T-helper 22 cell (primary cell): Measurements from ENCODE around the gene SRMS.

ENCODE experiments used
- DNase-seq: peaks from one replicate; pipeline ENCODE4 v3.0.0-alpha.2; 2020; ENCODE audit warnings: low read depth

SRMS gene

DNA sequence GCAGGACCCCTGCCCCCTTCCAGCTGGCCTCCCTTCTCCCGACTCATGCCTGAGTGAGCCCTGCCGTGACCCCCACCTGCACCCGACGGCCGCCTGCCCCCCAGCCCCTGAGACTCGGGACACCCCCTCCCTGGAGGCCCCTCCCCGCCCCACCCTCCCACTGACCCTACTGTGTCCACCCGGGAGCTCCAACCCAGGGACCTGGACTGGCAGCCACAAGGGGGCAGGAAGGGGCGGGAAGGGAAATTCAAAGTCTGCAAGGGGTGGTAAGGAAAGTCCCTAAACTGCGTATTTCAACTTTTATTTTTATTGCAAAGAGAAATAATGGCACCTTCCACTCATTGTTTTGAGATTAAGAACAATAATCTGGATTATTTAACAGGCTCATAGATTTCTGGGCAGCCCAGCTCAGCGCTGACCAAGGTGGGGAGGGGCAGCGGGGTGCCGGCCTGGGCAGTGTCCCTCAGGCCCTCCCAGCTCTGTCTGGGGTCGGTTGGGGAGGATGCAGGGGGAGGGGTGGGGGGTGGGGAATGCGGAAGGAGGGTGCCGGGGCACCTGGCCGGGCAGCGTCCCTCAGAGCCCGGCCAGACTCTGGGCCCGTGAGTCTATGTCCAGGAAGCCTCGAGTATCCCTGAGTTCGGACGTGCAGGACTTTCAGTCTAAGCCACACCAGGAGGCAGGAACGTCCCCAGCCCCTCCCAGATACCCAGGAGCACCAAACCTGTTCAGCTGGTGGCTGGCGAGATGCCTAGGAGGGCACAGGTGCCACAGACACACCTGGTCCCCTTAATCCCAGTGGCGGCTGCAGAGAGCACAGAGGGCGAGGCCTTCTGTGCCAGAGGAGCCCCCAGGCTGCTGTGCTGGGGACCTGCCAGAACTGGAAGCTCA lies 9.1 kb downstream of the SRMS start:
- DNase-seq = peak; percentile 55

DNA sequence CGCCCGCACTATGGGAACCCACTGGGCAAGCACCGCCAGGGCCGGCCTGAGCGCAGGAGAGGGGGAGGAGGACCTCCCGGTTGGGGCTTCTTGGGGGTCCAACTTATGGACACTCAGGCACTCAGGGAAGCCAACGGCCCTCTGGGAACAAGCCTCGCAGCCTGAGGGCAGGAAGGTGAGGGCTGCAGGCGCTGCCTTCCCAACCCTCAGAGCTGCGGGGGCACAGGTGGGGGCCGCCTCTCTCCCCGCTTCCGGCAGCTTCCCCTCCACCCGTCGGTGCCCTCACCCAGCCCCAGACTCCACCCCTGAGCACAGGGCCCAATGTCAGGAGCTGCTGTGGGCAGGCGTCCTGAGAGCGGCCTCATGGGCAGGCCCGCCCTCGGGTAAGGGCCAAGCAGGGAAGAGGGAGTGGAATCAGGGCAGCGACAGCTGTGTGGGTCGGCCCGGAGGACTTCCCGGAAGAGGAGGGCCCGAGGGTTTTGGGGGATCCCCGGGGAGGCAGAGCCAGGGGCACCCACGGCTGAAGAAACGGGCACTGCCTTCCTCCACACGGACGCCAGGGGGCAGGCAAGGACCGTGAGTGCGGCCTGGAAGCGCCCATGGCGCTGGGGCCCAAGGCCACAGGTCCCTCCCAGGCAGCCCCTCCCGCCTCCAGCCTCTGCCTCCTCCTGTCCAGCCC lies 9.9 kb downstream of the SRMS start:
- DNase-seq = peak; percentile 87

DNA sequence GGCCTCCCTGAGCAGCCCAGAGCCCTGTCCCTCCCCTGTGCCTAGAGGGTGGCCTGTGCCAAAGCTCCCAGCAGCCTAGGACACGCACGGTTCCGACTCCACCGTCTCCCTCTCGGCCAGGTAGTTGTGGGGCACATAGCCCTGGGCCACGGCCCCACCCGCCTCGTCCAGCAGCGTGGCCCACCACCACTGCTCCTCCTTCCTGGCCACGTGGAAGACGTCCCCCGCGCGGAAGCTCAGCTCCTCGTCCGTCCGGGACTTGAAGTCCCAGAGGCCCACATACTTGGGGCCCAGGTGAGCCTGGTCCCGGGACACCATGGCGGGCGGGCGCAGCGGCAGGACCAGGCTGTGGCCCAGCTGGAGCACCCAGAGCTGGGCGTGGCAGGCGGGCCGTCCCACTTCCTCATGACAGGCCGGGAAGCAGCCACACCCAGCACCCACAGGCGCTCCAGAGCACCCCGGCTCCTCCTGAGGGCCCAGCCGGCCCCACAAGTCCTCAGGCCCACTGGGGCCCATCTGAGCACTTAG lies 10.5 kb downstream of the SRMS start, which contains the start of gene PTK6:
PTK6 (minus strand) TSS at position 380 of the 528 bp plus-strand sequence; CDS start at position 318, 62 bp downstream.
- no peak for DNase-seq

DNA sequence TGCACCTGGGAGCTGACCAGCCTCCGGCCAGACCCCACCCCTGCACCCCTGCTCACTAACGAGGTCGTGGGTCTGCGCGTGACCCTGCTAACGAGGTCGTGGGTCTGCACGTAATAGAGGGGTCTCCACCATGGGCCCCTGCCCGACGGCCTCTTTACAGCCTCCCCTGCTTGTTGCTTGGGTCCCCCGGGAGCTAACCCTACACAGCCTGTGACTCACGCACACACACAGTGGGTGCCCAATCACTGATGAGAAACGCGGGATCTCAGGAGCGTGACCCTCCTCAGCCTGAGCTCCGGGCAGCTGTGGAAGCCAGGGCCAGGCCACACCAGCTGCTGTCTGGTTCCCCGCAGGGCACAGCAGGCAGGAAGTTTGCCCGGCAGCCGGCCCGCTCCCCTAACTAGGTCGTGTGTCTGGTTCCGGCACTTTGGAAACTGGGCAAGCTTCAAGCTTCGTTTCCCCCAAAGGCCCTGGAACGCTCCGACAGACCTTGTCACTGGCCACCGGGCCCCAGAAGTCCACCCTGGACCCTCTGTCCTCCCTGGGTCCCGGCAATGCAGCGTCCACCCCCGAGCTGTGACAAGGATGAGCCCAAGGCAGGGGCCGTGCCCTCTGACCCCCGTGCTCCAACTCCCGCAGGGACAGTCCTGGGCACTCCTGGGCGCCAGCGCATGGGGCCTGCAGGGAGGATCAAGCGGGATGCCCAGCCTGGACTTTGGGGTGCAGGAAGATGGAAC lies 11.1 kb downstream of the SRMS start:
- no peak for DNase-seq

DNA sequence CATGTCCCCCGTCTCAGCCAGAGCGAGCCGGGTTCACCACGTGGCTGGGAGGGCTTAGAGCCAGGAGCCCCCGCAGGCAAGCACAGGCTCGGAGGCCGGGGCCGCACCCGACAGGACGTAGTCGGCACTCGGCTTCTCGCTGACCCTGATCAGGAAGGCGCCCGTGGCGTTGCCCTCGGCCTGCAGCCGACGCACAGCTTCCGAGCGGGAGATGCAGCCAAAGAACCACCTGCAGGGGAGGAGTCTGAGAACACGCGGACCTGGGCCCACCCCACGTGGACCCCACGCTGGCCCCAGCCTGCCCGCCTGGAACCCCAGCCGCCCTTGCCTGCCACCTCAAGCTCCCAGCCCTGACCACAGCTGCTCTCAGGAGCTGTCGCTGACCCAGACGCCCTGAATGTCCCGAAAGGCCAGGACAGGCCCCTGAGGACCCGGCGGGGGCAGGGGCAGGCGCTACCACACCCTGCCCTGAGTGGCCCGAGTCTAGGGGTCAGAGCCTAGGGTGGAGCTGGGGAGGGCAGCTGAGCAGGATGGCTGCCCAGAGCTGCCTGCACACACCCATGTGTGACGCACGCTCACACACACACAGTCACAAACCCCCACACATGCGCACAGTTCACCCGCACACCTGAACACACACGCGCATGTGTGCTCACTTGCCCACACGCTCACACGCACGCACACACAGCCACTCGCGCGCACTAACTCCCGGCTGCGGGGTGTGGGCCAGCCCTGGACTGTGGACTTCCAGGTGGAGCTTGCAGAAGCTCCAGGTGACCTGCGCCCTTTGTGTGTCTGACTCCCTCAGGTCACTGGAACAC lies 12.5 kb downstream of the SRMS start:
- no peak for DNase-seq

DNA sequence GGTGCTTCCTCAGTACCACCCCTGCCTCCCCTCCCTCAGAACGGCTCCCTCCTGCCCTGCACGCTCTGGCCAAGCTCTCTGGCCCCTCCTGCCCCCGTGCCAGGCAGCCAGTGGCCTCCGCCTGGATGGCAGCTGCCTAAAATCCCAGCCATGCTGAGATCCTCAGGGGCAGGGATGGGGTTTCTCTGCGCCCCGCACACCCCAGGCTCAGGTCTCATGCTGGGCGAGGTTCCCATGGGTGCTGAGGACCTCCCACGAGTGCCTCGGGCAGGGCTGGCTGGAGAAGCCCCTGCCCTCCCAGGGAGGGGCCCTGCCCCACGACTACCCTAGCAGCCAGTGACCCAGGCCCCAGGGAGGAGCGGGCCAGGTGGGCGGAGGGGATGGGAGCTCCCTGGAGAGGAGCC lies 13.1 kb downstream of the SRMS start:
- no peak for DNase-seq

DNA sequence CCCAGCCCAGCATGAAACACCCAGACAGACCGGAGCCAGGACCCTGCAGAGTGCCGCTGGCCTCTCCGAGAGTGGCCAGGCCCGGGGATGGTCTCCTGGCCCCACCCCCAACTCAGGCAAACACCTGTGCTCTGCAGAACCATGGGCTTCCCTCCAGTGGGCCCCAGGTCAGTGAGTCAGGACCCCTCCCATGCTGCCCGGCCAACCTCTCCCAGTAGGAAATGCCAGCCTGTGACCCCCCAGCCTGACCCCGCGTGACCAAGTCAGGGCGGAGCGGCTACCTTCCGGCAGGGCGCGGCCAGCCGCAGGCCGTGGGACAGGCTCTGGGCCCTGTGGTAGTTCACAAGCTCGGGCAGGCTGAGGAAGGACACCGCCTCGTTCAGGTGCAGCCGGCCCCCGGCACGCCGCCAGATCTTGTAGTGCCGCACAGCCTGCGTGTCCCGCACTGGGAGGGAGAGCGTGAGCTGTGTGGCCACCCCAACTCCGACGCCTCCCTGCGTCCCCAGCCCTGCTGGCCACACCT lies 13.6 kb downstream of the SRMS start:
- no peak for DNase-seq

DNA sequence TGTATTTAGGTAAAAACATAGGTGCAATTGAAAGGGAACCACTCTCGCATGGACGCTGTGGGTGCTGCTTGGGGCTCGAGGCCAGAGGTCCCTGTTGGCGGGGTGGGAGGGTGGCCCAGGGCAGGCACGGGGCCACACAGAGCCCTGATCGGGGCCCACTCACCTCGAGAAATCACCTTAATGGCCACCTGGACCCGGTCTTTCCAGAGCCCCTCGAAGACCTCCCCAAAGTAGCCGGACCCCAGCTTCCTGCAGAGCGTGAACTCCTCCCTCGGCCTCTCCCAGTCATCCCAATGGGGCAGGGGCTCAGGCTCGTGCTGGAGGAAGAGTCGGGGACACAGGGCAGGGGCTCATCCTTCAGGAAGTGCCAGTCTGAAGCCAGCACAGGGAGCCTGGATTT lies 14.2 kb downstream of the SRMS start:
- DNase-seq = no peak

DNA sequence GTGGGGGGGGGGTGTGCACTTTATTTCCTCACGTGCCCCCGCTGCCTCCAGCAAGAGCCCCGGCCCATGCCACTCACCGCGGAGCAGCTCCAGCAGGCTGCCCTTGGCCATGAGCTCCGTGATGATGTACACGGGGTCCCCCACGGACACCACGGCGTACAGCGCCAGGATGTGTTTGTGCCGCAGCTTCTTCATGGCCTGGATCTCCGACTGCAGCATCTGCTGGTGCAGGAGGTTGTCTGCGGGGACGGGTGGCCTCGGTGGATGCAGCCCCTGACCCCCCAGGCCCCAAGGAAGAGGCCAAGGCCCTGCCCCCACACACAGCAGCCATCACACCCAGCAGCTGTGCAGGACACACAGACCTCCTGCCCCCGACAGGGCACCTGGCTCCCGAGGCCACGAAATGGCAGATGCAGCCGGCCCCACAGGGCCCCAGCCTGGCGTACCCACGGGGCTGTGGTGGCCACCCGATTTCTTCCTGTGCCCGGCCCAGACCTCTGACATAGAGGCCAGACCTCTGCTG lies 15.0 kb downstream of the SRMS start:
- no peak for DNase-seq

DNA sequence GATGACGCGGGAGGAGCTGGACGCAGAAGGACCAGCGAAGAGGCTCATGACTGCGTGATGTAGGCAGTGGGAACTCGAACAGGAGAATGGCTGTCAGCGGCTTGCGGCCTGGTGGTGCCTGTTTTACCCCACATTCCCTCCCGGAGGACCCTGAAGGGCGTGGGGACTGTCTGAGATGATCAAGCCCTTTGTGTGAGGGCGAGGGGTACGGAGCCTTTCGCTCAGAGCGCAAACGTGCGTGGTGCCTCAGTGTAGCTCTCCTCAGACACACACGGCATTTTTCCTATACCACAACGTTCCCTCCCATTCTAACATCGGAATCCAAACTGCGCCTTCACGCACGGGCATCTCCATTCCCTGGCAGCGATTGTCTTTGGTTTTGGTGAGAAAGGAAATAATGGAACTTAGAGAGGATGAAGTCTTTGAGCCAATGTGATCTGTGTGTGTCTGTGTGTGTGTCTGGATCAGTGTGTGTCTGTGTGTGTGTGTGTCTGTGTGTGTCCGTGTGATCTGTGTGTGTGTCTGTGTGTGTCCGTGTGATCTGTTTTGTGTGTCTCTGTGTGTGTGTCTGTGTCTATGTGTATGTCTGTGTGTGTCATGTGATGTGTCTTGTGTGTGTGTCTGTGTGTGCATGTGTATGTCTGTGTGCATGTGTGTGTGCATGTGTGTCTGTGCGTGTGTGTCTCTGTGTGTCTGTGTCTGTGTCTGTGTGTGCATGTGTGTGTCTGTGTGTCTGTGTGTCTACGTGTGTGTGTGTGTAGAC lies 15.7 kb downstream of the SRMS start:
- DNase-seq = no peak

DNA sequence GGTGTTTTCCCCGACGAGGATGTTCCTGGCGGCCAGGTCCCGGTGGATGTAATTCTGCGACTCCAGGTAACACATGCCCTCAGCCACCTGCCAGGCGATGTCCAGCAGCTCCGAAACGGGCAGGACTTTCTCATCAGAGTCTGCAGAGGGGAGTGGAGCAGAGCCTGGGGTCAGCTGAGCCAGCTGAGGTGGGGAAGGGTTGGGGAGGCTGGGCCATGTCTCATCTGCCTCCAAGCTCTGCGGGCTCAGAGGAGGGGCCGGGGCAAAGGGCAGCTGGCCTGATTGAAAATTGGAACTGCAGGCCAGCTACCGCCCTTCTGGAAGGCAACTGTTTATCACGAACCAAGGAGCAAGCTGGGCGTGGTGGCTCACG lies 16.8 kb downstream of the SRMS start:
- DNase-seq = no peak

DNA sequence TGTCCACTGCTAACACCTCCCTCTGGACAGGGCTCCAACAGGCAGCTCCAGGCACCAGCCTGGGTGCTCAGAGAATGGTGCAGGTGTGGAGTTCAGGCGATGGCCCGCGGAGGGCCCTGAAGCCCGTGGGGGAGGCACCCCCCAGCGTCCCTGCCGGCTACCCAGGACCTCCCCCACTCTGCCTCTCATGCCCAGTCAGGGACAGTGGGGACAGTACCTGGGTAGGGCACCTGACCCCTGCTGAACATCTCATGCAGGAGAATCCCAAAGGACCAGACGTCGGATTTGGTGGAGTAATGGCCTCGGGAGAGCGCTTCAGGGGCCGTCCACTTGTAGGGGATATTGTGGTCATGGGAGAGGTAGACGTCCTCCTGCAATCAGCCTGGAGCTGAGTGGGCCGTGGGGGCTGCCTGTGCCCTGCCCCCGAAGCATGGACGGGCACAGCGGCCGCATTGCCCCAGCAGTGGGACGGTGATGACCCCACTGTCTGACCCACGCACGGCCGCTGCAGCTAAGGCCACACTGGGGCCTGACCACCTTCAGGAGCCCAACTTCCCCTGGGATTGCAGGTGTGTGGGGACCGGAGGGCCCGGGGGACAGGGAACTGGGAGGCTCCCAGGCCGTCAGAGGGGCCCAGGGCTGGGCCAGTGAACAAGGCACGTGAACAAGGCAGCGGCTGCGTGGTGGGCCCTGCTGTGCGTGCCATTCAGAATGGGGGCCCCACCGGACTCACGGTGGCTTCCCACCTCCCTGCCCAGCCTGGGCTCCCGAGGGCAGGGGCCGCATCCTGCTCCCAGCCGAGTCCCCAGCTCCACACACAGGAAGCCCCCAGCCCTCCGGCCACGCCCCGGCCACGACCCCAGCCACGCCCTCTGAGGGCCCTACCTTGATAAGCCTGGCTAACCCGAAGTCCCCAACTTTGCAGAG lies 17.4 kb downstream of the SRMS start:
- no peak for DNase-seq

DNA sequence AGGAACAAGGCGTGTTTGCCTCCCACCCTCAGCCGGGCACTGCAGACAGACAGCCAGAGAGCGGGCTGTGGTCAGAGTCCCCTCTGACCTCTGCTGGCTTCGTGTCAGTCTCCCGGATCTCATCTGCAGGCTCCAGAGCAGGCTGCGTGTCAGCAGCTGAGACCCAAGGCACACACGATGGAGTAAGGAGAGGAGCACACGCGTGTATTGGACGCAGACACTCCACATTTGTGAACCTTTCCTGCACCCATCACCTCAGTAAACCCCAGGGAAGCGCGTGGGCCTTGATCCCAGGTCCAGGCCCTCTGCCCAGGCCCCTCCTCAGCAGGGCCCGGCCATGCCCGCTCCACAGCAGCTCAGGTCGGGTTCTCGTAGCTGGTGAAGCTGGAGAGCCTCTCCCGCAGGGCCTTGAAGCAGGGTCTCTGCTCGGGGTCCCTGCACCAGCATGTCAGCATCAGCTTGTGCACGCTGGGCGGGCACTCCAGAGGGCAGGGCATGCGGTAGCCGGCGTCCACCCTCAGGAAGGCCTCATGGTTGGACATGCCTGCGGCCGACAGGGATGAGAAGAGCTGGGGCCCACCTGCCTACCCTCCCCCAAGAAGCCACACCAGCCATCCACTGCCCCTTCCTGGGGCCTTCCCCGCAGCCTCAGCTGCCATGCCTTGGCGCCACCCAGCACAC lies 18.2 kb downstream of the SRMS start:
- DNase-seq = no peak

DNA sequence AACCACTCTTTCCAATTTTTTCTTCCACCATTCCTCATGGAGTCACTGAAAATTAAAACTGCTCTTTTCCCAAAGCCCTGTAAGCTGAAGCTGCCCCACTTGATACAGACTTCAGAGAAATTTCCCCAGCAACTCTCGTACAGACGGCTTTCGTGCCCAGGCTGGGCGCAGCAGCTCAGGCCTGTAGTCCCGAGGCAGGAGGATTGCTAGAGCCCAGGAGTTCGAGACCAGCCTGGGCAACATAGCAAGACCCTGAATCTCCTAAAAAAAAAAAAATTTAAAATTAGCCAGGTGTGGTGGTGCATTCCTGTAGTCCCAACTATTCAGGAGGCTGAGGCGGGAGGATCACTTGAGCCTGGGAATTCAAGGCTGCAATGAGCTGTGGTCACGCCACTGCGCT lies 20.4 kb downstream of the SRMS start:
- DNase-seq = no peak

DNA sequence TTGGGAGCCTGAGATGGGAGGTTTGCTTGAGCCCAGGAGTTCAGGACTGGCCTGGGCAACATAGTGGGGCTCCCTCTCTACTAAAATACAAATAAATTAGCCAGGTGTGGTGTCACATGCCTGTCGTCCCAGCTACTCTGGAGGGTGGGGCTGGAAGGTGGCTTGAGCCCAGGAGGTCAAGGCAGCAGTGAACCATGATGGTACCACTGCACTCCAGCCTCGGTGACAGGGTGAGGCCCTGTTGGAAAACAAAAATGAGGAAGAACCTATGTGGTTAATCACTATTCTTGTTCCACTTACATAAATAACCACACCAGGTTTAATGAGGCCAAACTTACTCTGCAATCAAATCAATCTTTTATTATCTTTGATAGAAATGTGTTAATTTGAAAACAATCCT lies 21.6 kb downstream of the SRMS start:
- no peak for DNase-seq

DNA sequence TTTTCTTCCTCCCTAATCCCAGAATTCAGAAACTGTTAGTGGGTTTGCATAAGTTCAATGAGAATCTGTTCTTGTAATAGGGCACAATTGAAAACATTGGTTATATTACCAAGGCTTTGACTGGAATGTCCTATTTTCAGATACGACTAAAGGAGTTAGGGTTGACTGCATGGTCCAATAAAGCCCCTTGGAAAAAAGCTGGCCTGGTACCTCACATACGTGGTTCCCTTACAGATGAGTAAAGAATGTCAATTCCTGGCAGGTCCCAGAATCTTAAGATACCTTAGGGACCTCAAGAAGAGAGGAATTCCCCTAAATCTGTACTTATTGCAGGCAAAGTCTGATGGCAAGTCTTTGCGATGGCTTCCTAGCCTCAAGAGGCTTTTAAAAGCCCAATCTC lies 22.4 kb downstream of the SRMS start:
- no peak for DNase-seq

DNA sequence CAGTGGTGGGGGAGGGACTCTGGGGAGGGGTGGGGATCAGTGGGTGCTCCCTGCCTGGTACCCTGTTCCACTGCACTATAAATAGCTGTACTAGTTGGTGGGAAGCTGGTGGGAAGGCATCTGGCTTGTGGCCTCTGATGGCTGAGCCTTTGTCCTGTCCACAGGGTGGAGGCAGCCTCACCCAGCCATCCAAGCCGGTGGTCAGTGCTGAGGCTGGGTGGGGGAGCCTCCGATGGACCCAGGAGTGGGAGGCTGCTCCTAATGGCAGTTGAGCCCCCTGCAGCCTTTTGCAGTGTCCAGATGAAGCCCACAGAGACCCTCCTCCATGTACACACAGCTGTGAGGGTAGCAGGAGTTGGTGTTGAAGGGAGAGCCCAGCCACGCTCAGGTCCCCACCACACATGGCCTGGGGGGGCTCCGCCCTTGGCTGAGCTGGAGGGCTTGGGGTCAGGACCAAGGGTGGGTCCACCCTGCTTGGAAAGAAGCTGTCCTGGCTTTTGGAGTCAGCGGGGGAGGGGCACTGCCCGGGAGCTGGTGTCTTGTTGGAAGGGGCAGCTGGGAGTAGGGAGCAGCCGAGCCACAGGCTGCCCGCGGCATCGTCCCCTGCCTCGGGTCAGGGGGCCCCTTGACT lies 24.5 kb downstream of the SRMS start:
- no peak for DNase-seq
